ENCODE results near the gene TDG.

DNA sequence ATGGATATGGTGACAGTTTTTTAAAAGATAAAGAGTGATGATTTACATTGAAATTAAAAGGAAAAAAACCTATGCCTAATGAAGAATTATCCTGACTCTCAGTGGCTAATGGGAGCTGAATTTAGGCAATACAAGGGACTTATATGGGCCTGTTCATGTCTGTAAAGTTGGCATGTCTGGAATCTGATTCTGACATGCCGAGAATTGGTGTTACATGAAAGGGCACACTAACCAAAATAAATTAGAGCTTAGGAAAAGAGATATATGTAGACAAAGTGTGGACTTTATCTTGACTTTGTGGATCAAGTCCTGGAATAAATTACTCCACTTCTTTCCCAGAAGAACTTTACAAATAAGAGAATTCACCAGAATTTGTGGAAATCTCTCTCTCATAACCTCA is 1.1 kb downstream of the TDG start:
- TF ChIP-seq POLR2A (IDR thresholded peaks at IDR 0.05; ENCODE audit: low read length): no peak
- no peak for TF ChIP-seq GATA1 (IDR thresholded peaks at IDR 0.05; ENCODE audit: low read depth, low read length)

All from erythroblast (primary cell).